ENCODE results near the gene P2RX4. TPM values are rescaled to one million over a fixed set of nuclear protein-coding genes. Genes with fewer than 3 reads are reported as not detected.

The P2RX4 gene
- total and polyA plus RNA-seq, 2 donors (not counting 1 experiment from before 2014, with no cell fraction given) = 30.4 to 31.9 TPM

GRCh38 chr12:121283388-121283787 lies 73.5 kb downstream of the P2RX4 start:
- no peaks in the 10 kb centered on the region for H3K27me3 Mint-ChIP-seq
- Histone ChIP-seq H3K9me3 (ENCODE audit: control extremely low read depth in 1 of 3, control insufficient read depth in 2 of 3, insufficient read depth in 1 of 3, low read length in 2 of 3) (no peaks in the 10 kb centered on the region), H3K4me1 (ENCODE audit: control insufficient read depth in 2 of 2, insufficient read depth in 2 of 2, low read length in 2 of 2) (peaks cover 4 to 6% of the 10 kb centered on the region in 2 donors), H3K27ac (ENCODE audit: low read length in 2 of 2) (no peak overlapping the region), H3K79me2 (ENCODE audit: control insufficient read depth, insufficient read depth, low read length) (peaks cover 43% of the 10 kb centered on the region), H4K20me1 (ENCODE audit: control insufficient read depth, insufficient read depth, low read length, poor library complexity, severe bottlenecking) (no peaks in the 10 kb centered on the region), H3K36me3 (replicated peaks in 1 of 2; ENCODE audit: control extremely low read depth in 1 of 2, control insufficient read depth in 1 of 2, extremely low read depth in 1 of 2, insufficient read depth in 2 of 2, low read length in 1 of 2) (no peaks in the 10 kb centered on the region), H3K27me3 (replicated peaks in 1 of 4; ENCODE audit: control extremely low read depth in 1 of 4, control insufficient read depth in 3 of 4, insufficient read depth in 4 of 4, low read length in 3 of 4) (no peaks in the 10 kb centered on the region), H3K4me3 (ENCODE audit: control extremely low read depth in 1 of 5, extremely low read depth in 1 of 5, insufficient read depth in 1 of 5, low read depth in 2 of 5, low read length in 4 of 5) (no peak overlapping the region), H3K4me2 (replicated peaks; ENCODE audit: low read depth, low read length, poor library complexity, severe bottlenecking) (no peak overlapping the region), H3K9ac (ENCODE audit: low read length) (no peak overlapping the region), H2AFZ (ENCODE audit: insufficient read depth, low read depth, low read length, poor library complexity, severe bottlenecking) (no peak overlapping the region)
- 94% methylated on average over 2 of the region's 5 CpGs for WGBS (ENCODE audit: insufficient coverage)
- TF ChIP-seq EZH2 (IDR thresholded peaks at IDR 0.05; ENCODE audit: borderline replicate concordance, insufficient read depth, low read depth, low read length, poor library complexity, severe bottlenecking) (no peak), CTCF (IDR thresholded peaks at IDR 0.05) (no peak)
- no peak overlapping the region for H3K27ac Mint-ChIP-seq
- H3K4me3 Mint-ChIP-seq = no peak overlapping the region
- ChIA-PET POLR2A (no interaction called here), CTCF (no interaction called here)
- intact Hi-C loops (cut with micrococcal nuclease) = no loop called here
- H3K9me3 Mint-ChIP-seq (ENCODE audit: insufficient read depth) = no peaks in the 10 kb centered on the region
- DNase-seq = no peak
- no peak for ATAC-seq (ENCODE audit: low read depth)
- H3K4me1 Mint-ChIP-seq = peaks cover 8% of the 10 kb centered on the region

Other genes with a start within 250 kb of the P2RX4 start
- gene HNF1A, start 231.6 kb upstream of the P2RX4 start, total RNA-seq = not detected in 2 replicates
- gene HNF1A, start 231.6 kb upstream of the P2RX4 start, polyA plus RNA-seq = not detected in 2 replicates
- 18.9 and 20.5 TPM in 2 replicates for gene C12orf43, start 193.6 kb upstream of the P2RX4 start, total RNA-seq
- gene C12orf43, start 193.6 kb upstream of the P2RX4 start, polyA plus RNA-seq = 6.7 and 7.2 TPM in 2 replicates
- gene OASL, start 170.9 kb upstream of the P2RX4 start, total RNA-seq = 1.1 and 1.3 TPM in 2 replicates
- gene OASL, start 170.9 kb upstream of the P2RX4 start, polyA plus RNA-seq = 0.18 and 0.72 TPM in 2 replicates
- 5.3 and 6.8 TPM in 2 replicates for gene P2RX7, start 77.3 kb upstream of the P2RX4 start, total RNA-seq
- gene P2RX7, start 77.3 kb upstream of the P2RX4 start, polyA plus RNA-seq = 5.0 and 6.3 TPM in 2 replicates
- gene CAMKK2, start 86.6 kb downstream of the P2RX4 start, total RNA-seq = 17.1 and 22.0 TPM in 2 replicates
- gene CAMKK2, start 86.6 kb downstream of the P2RX4 start, polyA plus RNA-seq = 9.3 and 9.7 TPM in 2 replicates
- 150 and 154 TPM in 2 replicates for gene ANAPC5, start 142.3 kb downstream of the P2RX4 start, total RNA-seq
- 171 and 198 TPM in 2 replicates for gene ANAPC5, start 142.3 kb downstream of the P2RX4 start, polyA plus RNA-seq
- gene RNF34, start 190.0 kb downstream of the P2RX4 start, total RNA-seq = 79.6 and 86.7 TPM in 2 replicates
- 19.4 and 24.9 TPM in 2 replicates for gene RNF34, start 190.0 kb downstream of the P2RX4 start, polyA plus RNA-seq

All from B cell (primary cell).